HUDEP-2 (cell line): Measurements from ENCODE around the gene ARFRP1.
A peak's percentile ranks its signal among the peaks of the same experiment; 100 is the strongest.

Experiments used
- DNase-seq, 76 experiments: peaks; one replicate each; lab custom pipeline; 2025; ENCODE audit not compliant: unreplicated experiment in 76 of 76; lab: John Stamatoyannopoulos, UW

Gene ARFRP1

DNA sequence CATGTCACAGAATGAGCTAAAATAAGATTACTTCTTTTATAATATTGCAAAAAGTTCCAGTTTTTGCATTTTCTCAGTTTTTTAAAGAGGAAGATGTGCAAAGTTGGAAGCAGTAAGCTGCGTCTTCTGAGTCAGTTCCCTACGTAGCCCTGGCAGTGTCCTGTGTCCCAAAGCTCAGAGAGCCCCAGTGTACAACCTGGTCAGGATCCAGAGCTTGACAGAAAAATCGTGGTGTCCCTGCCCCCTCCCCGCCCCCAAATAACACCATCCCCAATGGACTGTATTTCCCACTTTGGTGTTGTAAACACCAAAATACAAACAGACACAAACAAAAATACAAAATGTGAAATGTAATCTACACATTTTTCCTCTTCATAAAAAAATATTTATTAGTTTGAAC is 36.4 kb upstream of the ARFRP1 start:
- DNase-seq: no peak

DNA sequence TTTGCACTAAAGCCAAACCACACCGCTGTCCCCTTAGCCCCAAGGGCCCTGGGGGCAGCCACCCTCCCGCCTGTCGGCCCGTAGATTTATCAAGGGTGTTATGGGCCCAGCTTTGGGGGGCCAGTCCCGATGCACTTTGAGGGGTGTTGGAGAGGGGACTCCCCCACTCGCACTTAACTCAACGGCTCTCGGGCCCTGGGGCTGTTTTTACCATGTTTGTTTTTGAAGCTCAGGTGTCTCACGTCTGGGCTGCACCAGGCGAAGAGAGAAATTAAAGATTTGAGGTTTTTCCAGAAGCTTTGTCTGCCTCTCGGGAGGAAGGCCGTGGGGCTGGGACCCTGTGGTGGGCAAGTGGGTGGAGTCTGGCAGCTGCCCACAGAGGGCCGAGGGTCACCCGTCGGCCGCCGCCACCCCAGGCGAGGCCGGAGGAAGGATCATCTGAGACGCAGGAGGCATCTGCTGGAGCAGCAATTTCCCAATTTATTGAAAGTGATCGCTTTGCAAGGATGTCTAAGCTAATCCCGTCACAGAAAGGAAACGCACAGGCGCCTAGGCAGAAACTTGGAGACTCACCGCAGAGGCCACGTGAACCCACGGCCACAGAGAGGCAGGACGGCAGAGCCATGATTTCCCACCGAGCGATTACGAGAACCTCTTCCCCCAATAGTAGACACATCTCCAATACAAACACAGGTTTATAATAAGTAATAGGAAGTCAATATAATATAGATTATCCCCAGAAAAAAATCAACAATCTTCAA is 35.6 kb upstream of the ARFRP1 start:
- no peak for DNase-seq

DNA sequence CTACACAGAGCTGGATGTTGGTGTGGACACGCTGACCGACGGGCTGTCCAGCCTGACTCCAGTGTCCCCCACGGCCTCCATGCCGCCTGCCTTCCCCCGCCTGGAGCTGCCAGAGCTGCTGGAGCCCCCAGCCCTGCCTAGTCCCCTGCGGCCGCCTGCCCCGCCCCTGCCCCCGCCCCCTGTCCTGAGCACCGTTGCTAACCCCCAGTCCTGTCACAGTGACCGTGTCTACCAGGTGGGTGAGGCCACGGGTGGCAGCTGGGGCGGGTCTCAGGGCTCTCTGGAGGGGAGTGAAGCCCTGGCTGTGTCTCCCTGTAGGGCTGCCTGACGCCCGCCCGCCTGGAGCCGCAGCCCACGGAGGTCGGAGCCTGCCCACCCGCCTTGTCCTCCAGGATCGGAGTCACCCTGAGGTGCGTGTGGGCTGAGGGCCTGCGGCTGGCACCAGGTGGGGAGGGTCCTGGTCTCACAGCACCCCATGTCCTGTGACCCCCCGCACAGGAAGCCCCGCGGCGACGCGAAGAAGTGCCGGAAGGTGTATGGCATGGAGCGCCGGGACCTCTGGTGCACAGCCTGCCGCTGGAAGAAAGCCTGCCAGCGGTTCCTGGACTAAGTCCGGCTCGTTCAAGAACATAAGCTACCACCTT is 34.7 kb upstream of the ARFRP1 start:
- DNase-seq: no peak

DNA sequence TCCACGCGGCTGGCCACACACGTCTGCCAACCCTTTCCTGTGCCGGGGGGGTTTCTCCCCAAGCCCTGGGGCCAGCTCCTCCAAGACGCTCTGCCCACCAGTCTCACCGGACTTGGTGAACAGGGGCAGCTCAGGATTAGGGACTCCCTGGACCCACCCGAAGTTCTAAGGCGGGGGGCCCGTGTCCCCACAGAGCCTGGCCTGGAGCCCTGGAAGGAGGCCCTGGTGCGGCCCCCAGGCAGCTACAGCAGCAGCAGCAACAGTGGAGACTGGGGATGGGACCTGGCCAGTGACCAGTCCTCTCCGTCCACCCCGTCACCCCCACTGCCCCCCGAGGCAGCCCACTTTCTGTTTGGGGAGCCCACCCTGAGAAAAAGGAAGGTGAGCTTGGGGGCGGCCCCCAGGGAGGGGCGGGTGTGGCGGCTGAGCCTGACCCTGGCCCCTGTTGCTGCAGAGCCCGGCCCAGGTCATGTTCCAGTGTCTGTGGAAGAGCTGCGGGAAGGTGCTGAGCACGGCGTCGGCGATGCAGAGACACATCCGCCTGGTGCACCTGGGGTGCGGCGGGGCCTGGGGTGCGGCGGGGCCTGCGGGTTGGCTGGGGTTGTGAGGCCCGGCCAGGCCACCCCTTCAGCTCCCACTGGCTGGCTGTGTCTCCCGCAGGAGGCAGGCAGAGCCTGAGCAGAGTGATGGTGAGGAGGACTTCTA is 34.1 kb upstream of the ARFRP1 start:
- DNase-seq: no peak

DNA sequence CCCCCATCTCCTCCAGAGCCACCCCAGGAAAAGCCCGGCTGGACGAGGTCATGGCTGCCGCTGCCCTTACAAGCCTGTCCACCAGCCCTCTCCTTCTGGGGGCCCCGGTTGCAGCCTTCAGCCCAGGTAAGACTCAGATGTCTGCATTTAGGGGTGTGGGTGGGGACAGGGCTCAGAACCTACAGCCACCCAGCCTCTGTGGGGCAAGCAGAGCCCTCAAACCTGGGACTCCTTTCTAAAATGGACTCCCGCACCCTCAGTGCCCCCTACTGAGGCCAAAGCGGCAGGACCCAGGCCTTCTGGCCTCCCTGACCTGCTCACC is 33.5 kb upstream of the ARFRP1 start:
- no peak for DNase-seq

DNA sequence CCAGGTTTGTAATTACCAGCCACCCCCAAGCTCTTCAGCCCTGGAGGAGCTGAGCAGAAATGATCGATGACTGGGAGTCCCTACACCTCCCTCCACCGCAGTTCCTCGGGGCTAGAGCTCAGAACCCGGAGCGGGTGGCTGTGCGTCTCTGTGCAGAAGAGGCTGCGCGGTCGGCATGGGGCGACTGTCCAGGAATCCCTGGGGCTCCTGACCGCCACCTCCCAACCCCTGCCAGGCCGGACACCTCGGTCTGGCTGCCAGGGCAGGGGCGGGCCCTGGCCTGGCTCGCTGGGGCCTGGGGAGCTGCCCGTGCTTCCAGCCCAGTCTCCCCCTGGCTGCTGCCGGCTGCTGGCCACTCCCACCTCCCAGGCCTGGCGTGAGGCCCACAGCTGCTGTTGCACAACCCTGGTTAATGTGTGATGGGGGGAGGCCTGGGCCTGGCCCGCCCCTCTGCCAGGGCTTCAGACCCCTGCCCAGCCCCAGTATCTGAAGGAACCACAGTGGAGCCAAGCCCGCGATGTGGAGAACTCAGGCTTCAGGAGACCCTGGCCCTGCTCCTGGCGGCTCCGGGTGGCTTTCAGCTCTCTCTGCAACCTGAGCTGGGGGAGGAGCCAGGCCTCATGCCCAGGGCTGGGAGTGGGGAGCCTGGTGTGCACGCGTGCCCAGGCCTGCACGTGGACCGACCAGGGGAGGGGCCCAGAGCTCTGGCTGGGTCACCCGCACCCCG is 33.0 kb upstream of the ARFRP1 start:
- peak in 69 of 76 experiments; percentile 5 to 83 (median 64) for DNase-seq

DNA sequence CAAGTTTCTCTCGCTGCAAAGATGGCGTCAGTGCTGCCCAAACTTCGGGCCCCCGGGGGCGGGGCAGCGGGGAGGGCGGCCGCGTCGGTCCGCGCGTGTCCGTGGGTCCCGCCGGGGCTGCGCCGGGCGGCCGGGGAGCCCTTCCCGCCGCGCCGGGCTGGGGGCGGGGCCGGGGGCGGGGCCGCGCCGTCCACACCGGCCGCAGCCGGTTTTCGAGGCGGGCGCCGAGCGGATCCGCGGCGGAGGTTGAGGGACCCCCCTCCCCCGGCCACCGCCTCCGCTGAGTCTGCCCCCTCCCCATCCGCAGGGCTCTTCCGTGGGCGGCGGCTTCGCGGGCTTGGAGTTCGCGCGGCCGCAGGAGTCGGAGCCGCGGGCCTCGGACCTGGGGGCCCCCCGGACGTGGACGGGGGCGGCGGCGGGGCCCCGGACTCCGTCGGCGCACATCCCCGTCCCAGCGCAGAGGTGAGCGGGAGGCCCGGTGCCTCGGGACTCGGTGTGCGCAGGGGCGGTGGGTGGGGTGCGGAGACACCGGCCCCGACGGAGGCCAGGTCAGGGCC is 32.4 kb upstream of the ARFRP1 start:
- DNase-seq: peak in 3 of 76 experiments; percentile 5 to 11 (median 9)

DNA sequence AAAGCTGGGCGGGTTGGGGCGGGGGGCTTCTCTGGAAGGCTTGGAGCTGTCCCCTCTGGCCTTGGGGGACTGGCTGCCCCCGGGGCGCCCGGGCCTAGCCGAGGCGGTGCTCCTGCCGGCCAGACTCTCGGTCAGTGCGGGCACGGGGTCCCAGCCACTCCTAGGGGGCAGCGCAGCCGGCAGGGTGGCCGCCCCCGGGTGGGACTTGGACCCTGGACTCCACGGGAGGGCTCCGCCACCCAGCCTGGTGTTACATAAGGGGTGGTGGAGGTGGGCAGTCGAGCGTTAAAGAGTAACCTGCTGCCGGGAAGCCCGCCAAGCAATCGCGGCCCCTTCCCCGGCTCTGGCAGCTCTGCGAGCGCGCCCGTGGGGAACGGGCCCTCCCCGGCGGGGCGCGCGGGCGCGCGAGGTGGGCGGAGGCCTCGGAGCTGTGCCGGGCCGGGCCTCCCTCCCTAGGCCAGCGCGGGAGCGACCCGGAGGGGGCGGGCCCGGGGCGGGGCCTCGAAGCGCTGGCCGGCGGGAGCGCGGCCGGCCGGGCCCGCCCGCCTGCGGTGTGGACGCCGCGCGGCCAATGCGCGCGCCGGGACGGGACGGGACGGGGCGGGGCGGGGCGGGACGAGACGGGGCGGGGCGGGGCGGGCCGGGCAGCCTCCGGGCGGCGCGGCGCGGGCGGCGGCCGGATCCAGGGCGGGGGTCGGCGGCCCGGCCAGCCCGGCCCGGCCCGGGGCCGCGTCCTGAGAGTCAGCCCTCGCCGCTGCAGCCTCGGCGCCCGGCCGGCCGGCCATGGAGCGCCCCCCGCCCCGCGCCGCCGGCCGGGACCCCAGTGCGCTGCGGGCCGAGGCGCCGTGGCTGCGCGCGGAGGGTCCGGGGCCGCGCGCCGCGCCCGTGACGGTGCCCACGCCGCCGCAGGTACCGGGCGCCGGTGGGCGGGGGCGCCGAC is 31.6 kb upstream of the ARFRP1 start, which contains the start of gene SLC2A4RG:
Gene SLC2A4RG, plus strand, starts transcription at position 647 of the 940 bp plus-strand sequence. Its CDS starts 137 bp downstream, at position 784.
- peak in 57 of 76 experiments; percentile 3 to 73 (median 50) for DNase-seq

DNA sequence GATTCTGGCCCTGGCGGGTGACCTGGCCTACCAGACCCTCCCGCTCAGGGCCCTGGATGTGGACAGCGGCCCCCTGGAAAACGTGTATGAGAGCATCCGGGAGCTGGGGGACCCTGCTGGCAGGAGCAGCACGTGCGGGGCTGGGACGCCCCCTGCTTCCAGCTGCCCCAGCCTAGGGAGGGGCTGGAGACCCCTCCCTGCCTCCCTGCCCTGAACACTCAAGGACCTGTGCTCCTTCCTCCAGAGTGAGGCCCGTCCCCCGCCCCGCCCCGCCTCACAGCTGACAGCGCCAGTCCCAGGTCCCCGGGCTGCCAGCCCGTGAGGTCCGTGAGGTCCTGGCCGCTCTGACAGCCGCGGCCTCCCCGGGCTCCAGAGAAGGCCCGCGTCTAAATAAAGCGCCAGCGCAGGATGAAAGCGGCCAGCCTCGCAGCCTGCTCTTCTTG is 30.9 kb upstream of the ARFRP1 start:
- DNase-seq: peak in 7 of 76 experiments; percentile 2 to 45 (median 37)

DNA sequence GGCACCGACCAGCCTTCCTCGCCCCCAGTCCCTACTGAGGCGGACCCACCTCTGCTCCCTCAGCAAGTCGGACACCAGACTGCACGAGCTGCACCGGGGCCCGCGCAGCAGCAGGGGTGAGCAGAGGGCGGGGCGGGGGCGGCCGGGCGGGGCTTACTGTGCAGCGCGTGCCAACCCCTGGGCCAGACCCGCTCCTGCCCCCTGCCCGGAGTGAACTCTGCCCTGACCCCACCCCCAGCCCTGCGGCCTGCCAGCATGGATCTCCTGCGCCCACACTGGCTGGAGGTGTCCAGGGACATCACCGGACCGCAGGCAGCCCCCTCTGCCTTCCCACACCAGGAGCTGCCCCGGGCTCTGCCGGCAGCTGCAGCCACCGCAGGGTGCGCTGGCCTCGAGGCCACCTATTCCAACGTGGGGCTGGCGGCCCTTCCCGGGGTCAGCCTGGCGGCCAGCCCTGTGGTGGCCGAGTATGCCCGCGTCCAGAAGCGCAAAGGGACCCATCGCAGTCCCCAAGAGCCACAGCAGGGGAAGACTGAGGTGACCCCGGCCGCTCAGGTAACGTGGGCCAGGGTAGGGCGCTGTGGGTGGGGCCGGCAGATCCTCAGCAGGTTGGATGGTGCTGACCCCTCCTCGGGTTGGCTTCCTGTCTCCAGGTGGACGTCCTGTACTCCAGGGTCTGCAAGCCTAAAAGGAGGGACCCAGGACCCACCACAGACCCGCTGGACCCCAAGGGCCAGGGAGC is 30.3 kb upstream of the ARFRP1 start:
- DNase-seq: peak in 2 of 76 experiments; percentile 12 to 15

DNA sequence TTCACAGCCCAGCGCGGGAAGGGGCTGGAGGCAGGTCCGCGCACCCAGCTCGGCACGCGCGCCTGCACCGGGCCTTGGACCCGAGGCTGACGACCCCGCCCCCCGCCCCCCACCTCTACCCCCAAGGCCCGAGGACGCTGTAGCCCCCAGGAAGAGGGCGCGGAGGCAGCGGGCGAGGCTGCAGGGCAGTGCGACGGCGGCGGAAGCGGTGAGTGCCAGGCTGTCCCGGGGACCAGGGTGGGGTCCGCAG is 29.8 kb upstream of the ARFRP1 start:
- DNase-seq: no peak

DNA sequence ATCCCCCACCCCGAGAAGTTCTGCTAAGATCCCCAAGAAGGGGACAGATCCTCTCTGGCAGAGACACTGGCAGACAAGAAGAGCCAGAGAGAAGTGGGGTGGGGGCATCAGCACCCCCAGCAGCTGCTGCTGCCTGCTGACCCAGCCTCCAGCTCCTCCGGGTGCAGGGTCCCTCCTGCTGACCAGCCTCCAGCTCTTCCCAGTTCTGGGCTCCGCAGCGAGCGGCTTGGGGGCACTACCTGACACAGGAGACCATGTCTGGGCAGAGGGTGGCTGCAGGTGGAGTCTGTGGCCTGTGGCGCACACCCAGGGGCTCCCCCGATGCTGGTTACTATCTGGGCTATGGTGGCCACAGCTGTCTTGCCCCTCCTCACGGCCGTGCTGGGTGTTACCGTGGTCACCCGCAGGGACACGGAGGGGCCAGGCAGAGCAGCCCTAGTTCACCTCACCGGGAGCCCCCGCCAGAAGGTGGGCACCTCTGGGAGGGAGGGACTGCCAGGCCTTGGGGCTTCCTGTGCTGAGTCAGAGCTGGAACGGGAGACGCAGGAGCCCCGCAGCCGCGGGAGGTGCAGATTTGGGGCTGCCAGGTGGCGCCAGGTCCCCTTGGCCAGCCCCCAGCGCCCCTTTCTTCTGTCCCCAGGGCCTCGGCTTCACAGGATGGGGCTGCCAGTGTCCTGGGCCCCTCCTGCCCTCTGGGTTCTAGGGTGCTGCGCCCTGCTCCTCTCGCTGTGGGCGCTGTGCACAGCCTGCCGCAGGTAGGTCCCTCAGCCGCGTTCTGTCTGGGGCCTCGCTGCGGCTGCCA is 29.3 kb upstream of the ARFRP1 start:
- peak in 1 of 76 experiments; percentile 32 for DNase-seq

DNA sequence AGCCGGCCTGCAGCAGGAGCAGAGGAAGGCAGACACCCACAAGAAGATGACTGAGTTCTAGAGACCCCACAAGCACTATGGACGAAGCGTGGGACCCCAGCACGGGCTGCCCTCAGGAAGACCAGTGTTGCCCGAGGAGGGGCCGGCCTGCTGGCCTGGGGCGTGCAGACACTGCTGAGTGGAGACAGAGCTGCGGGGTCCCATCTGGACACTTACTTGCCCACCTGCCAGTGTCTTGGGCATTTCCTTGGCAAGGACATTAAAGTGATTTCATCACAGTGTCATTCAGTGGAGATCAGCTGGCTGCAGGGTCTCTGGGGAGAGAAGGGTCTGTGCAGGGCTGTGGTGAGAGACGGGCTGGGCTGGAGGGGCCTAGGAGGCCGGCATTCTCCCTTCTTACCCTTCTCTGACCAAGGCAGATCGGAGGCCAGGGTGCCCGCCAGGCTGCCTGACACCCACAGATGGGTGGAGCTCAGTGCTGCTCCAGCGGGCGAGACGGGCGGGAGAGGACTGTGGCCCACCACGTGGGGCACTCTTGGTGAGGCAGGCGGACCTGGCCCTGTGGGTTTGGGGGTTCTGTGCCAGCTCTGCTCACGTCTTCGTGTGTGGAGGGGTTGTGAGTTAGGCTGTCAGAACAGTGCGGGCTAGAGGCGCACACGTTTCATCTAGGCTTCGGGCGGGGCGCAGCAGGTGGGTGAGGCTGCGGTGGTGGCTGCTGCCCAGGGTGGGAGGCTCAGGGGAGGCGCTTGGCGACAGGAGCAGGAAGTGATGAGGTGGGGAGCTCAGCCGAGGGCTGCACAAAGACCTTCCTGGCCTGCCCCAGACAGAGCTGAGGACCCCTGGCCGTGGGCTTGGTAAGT is 28.3 kb upstream of the ARFRP1 start, which contains the start of gene LIME1:
Gene LIME1, plus strand, starts transcription at position 806 of the 860 bp plus-strand sequence. CDS start 886 bp downstream, outside the sequence.
- DNase-seq: peak in 68 of 76 experiments; percentile 10 to 86 (median 63)

DNA sequence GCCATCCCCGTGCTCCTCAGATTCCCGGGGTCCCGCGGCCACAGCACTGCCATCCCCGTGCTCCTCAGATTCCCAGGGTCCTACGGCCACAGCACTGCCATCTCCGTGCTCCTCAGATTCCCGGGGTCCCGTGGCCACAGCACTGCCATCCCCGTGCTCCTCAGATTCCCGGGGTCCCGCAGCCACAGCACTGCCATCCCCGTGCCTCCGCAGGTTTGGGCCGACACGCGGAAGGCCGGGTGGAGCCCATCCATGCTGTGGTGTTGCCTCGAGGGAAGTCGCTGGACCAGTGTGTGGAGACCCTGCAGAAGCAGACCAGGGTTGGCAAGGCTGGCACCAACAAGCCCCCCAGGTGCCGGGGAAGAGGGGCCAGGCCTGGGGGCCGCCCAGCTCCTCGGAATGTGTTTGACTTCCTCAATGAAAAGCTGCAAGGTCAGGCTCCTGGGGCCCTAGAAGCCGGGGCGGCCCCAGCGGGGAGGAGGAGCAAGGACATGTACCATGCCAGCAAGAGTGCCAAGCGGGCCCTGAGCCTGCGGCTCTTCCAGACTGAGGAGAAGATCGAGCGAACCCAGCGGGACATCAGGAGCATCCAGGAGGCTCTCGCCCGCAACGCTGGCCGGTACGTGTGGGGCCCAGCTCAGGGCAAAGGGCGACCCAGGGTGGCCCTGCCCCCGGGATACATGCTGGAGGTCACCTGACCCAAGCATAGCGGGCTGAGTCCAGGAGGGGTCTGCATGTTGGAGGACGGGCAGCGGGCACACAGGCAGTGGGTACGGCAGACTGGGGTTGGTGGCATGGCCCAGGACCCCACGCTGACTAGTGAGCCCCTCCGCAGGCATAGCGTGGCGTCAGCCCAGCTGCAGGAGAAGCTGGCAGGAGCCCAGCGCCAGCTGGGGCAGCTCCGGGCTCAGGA is 27.4 kb upstream of the ARFRP1 start:
- DNase-seq: no peak

DNA sequence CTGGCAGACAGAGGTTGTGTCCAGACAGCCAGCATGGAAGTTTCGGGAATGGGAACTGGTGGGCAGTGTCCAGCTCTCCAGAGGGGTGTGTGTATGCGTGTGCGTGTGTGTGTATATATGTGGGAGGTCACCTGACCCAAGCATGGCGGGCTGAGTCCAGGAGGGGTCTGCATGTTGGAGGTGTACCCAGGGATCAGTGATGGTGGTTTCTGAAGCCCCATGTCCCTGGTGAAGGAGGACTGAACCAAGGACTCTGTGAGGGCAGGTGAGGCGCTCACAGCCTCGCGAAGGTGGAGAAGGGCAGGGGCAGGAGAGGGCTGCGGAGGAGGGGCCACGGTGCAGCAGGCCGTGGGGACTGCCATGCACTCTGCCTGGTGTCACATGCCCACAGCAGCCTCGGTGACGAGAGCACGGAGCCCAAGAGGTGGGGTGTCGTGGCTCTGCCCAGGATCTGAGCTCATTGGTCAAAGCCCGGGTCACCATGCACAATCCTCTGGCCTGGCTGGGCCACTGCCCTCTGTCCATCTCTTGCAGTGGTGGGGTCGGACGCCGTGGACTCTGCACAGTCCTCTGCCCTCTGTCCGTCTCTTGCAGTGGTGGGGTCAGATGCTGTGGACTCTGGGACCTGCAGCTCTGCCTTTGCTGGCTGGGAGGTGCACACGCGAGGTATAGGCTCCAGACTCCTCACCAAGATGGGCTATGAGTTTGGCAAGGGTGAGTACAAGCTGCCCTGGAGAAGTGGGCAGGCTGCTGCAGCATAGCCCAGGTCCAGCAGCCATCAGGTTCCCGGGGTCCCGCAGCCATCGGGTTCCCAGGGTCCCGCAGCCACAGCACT is 26.6 kb upstream of the ARFRP1 start:
- no peak for DNase-seq
